Thyroid gland (tissue), 4 donors: ENCODE results near the gene TCF19.

ENCODE experiments used
- CTCF ChIP-seq, 6 experiments: fragments of 200-600 bp in 3 of 6; fragments of 450-650 bp in 3 of 6; sonication (generic) in 3 of 6; IDR thresholded peaks; one replicate each; pipeline ENCODE4 v1.5.1; 2016 to 2019; ENCODE audit warnings: antibody characterized with exemption in 6 of 6, mild to moderate bottlenecking in 2 of 6, inconsistent platforms in 1 of 6, moderate library complexity in 1 of 6
- POLR2A ChIP-seq, 2 donors: fragments of 450-650 bp; IDR thresholded peaks; one replicate each; pipeline ENCODE4 v1.6.1; 2017; ENCODE audit warnings: antibody characterized with exemption in 2 of 2, mild to moderate bottlenecking in 2 of 2, moderate library complexity in 1 of 2

GRCh38 chr6:31209137-31209536 is 50.7 kb downstream of the TCF19 start:
- TF ChIP-seq POLR2A (IDR thresholded peaks at IDR 0.05) (no peak), CTCF (IDR thresholded peaks at IDR 0.05) (no peak)
